ENCODE measurements around the gene ADD2. TPM values are rescaled to one million over a fixed set of nuclear protein-coding genes. Genes with fewer than 3 reads are reported as not detected.
A peak's percentile ranks its signal among the peaks of the same experiment; 100 is the strongest.

The ADD2 gene
- total RNA-seq, 1 donor from 2014 or later, result 3.4 TPM

- no peak for DNase-seq (ENCODE audit: extremely low spot score in 2 of 2)
- intact Hi-C loops (cut with DNase I), result no loop called here
- Histone ChIP-seq H3K4me1 (no peaks in the 10 kb centered on the region), H3K4me3 (no peak overlapping the region), H3K27ac (no peak overlapping the region), H3K9me3 (no peaks in the 10 kb centered on the region), H3K36me3 (no peaks in the 10 kb centered on the region), H3K27me3 (no peaks in the 10 kb centered on the region)
- TF ChIP-seq CTCF (IDR thresholded peaks at IDR 0.05), result no peak
- TF ChIP-seq POLR2A (IDR thresholded peaks at IDR 0.05), result no peak
- no peak for TF ChIP-seq POLR2AphosphoS5 (IDR thresholded peaks at IDR 0.05; ENCODE audit: insufficient read depth in 1 of 2, low read depth in 1 of 2)
Measured at GRCh38 chr2:70729647-70730046, 38.4 kb downstream of the ADD2 start.

DNA sequence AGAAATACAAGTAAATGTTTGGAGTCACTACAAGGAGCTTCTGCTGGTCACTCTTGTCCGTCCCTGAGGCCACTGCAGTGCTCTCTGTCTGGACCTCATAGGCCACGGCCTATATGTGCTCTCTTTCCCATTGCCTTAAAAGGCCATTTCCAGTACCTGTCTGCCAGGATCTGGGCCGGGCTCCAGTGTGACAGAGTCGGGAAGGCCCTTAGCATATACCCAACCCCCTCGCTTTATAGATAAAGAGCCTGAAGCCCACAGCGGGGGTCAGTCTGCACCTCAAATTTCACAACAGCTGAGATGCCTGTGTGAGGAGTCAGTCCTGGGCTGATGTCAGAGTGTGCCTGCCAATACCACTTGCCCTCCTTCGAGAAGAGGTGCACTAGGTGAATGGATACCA lies 39.9 kb downstream of the ADD2 start:
- H3K27me3 ChIP-seq, result no peaks in the 10 kb centered on the region
- no peak overlapping the region for H3K4me3 ChIP-seq
- no peaks in the 10 kb centered on the region for H3K4me1 ChIP-seq
- no peak for TF ChIP-seq POLR2AphosphoS5 (IDR thresholded peaks at IDR 0.05; ENCODE audit: insufficient read depth in 1 of 2, low read depth in 1 of 2)
- no peak for TF ChIP-seq POLR2A (IDR thresholded peaks at IDR 0.05)
- no peak for TF ChIP-seq CTCF (IDR thresholded peaks at IDR 0.05)
- no peak for DNase-seq (ENCODE audit: extremely low spot score in 2 of 2)
- H3K36me3 ChIP-seq, result no peaks in the 10 kb centered on the region
- H3K9me3 ChIP-seq, result no peaks in the 10 kb centered on the region
- intact Hi-C loops (cut with DNase I), result no loop called here
- no peak overlapping the region for H3K27ac ChIP-seq

DNA sequence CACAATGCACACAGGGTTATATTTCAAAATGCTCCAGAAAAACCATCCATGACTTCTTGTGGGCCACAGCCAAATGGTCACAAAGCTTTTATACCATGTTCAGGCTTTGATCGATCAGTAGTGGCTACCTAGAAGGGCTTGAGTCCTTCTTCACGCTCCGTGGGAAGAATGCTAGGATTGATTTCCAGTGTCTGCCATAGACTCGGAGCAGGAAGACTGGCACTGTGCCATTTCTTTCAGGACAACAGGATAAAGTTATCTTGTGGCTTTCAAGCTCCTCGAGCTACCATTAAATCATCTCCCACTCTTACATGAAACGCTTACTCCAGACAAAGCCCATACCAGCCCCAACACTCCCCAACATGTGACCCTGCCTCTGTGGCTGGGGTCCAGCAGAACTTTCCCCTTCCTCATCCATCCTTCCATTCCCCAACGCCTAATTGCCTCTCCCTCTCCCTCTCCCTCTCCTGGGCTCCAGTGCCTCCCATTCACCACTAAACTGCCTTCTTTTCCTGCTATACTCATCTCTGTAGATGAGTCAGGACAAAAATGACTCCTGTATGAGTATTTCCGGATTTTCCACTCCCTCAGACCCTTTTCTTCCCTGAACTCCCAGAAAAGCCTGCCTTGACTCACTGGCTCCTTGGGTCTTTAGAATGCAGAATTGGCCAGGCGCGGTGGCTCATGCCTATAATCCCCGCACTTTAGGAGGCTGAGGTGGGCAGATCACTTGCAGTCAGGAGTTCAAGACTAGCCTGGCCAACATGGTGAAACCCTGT lies 40.9 kb downstream of the ADD2 start:
- intact Hi-C loops (cut with DNase I), result no loop called here

GRCh38 chr2:70725505-70725904 lies 42.5 kb downstream of the ADD2 start:
- intact Hi-C loops (cut with DNase I), result no loop called here
- DNase-seq (ENCODE audit: extremely low spot score in 2 of 2), result peak in 1 of 2 donors; percentile 70
- H3K27ac ChIP-seq, result no peak overlapping the region
- H3K4me1 ChIP-seq, result no peaks in the 10 kb centered on the region
- H3K36me3 ChIP-seq, result no peaks in the 10 kb centered on the region
- no peak overlapping the region for H3K4me3 ChIP-seq
- TF ChIP-seq CTCF (IDR thresholded peaks at IDR 0.05) (no peak), POLR2A (IDR thresholded peaks at IDR 0.05) (no peak), POLR2AphosphoS5 (IDR thresholded peaks at IDR 0.05; ENCODE audit: insufficient read depth in 1 of 2, low read depth in 1 of 2) (no peak)
- no peaks in the 10 kb centered on the region for H3K27me3 ChIP-seq
- H3K9me3 ChIP-seq, result no peaks in the 10 kb centered on the region

More for the DNA sequence above, 40.9 kb downstream of the ADD2 start:
- H3K36me3 ChIP-seq, result no peaks in the 10 kb centered on the region
- no peak overlapping the region for H3K4me3 ChIP-seq
- H3K27me3 ChIP-seq, result no peaks in the 10 kb centered on the region
- no peaks in the 10 kb centered on the region for H3K9me3 ChIP-seq
- TF ChIP-seq CTCF (IDR thresholded peaks at IDR 0.05) (no peak), POLR2A (IDR thresholded peaks at IDR 0.05) (no peak), POLR2AphosphoS5 (IDR thresholded peaks at IDR 0.05; ENCODE audit: insufficient read depth in 1 of 2, low read depth in 1 of 2) (no peak)
- no peak overlapping the region for H3K27ac ChIP-seq
- H3K4me1 ChIP-seq, result no peaks in the 10 kb centered on the region
- no peak for DNase-seq (ENCODE audit: extremely low spot score in 2 of 2)

GRCh38 chr2:70724366-70724765 lies 43.6 kb downstream of the ADD2 start:
- Histone ChIP-seq H3K9me3 (no peaks in the 10 kb centered on the region), H3K4me3 (no peak overlapping the region), H3K36me3 (no peaks in the 10 kb centered on the region), H3K27me3 (no peaks in the 10 kb centered on the region), H3K27ac (no peak overlapping the region), H3K4me1 (no peaks in the 10 kb centered on the region)
- intact Hi-C loops (cut with DNase I), result no loop called here
- DNase-seq (ENCODE audit: extremely low spot score in 2 of 2), result peak in 1 of 2 donors; percentile 70
- TF ChIP-seq POLR2AphosphoS5 (IDR thresholded peaks at IDR 0.05; ENCODE audit: insufficient read depth in 1 of 2, low read depth in 1 of 2) (no peak), POLR2A (IDR thresholded peaks at IDR 0.05) (no peak), CTCF (IDR thresholded peaks at IDR 0.05) (no peak)
